Neural progenitor cell (in vitro differentiated cells): Measurements from ENCODE around the gene NOTCH4. TPM values are rescaled to one million over a fixed set of nuclear protein-coding genes. Genes with fewer than 3 reads are reported as not detected.

Experiments used
- DNase-seq: peaks from one replicate; pipeline ENCODE4 v3.0.0-alpha.2; 2016; ENCODE audit warnings: low spot score
- H2AFZ ChIP-seq: fragments of 200-600 bp; sonication (generic); replicated peaks from 2 replicates; pipeline ENCODE4 v1.6.1; 2016; ENCODE audit warnings: antibody characterized with exemption
- H3F3A ChIP-seq: fragments of 200-600 bp; sonication (generic); 2 replicates; pipeline ENCODE4 v1.6.1; 2016; ENCODE audit warnings: antibody characterized with exemption, low read depth
- H3K27ac ChIP-seq: fragments of 200-600 bp; sonication (generic); 2 replicates; pipeline ENCODE4 v1.5.1; 2016; ENCODE audit warnings: mild to moderate bottlenecking
- H3K27me3 ChIP-seq: fragments of 200-600 bp; sonication (generic); 2 replicates; pipeline ENCODE4 v1.6.1; 2016; ENCODE audit warnings: mild to moderate bottlenecking, moderate library complexity
- H3K36me3 ChIP-seq: fragments of 200-600 bp; sonication (generic); 2 replicates; pipeline ENCODE4 v1.5.1; 2016
- H3K4me1 ChIP-seq: fragments of 200-600 bp; sonication (generic); 2 replicates; pipeline ENCODE4 v1.6.1; 2016; ENCODE audit warnings: mixed run types
- H3K4me2 ChIP-seq: fragments of 200-600 bp; sonication (generic); 2 replicates; pipeline ENCODE4 v1.6.1; 2016
- H3K4me3 ChIP-seq: fragments of 200-600 bp; sonication (generic); 2 replicates; pipeline ENCODE4 v1.5.1; 2016
- H3K79me2 ChIP-seq: fragments of 200-600 bp; sonication (generic); 2 replicates; pipeline ENCODE4 v1.6.1; 2016; ENCODE audit warnings: low read depth
- H3K9ac ChIP-seq: fragments of 200-600 bp; sonication (generic); 2 replicates; pipeline ENCODE4 v1.6.1; 2016
- H3K9me3 ChIP-seq: fragments of 200-600 bp; sonication (generic); 2 replicates; pipeline ENCODE4 v1.5.1; 2016; ENCODE audit warnings: low read depth
- H4K20me1 ChIP-seq: fragments of 200-600 bp; sonication (generic); 2 replicates; pipeline ENCODE4 v1.6.1; 2016; ENCODE audit warnings: low read depth
- H3K27ac Mint-ChIP-seq: 3 replicates; pipeline ENCODE4 v1.8.0; 2021; ENCODE audit warnings: mixed read lengths
- H3K27me3 Mint-ChIP-seq: 2 replicates; pipeline ENCODE4 v1.8.0; 2022; ENCODE audit warnings: low read depth, mild to moderate bottlenecking, inconsistent platforms, moderate library complexity, mixed read lengths; ENCODE audit not compliant: insufficient read depth
- H3K36me3 Mint-ChIP-seq: 3 replicates; pipeline ENCODE4 v1.8.0; 2021; ENCODE audit warnings: mixed read lengths
- H3K4me1 Mint-ChIP-seq: 3 replicates; pipeline ENCODE4 v1.8.0; 2021; ENCODE audit warnings: mixed read lengths
- H3K4me3 Mint-ChIP-seq: 3 replicates; pipeline ENCODE4 v1.8.0; 2021; ENCODE audit warnings: mild to moderate bottlenecking, moderate library complexity, mixed read lengths
- H3K9me3 Mint-ChIP-seq: 3 replicates; pipeline ENCODE4 v1.8.0; 2020; ENCODE audit warnings: mixed read lengths
- EZH2 ChIP-seq: fragments of 200-600 bp; sonication (generic); IDR thresholded peaks from 2 replicates; pipeline ENCODE4 v1.6.1; 2017; ENCODE audit warnings: antibody characterized with exemption, mild to moderate bottlenecking, moderate library complexity
- EZH2phosphoT487 ChIP-seq: fragments of 200-600 bp; sonication (generic); IDR thresholded peaks from 2 replicates; pipeline ENCODE4 v1.6.1; 2017; ENCODE audit warnings: antibody characterized with exemption
- total RNA-seq: library from RNA; depleted of rRNA; stranded (reverse); fragments of >200 nt; gene quantifications from 2 replicates; pipeline ENCODE4 v1.2.3, GENCODE V29; 2015; ENCODE audit warnings: low replicate concordance
- TF ChIP-seq, protein P1 (sequence below): fragments of 200-600 bp; sonication (generic); IDR thresholded peaks from 2 replicates; pipeline ENCODE4 v1.5.1; 2017; ENCODE audit warnings: antibody characterized with exemption, mild to moderate bottlenecking

Gene NOTCH4
- total RNA-seq, 1 donor from 2014 or later: 3.2 TPM

- Histone ChIP-seq H3K9me3 (no peaks in the 10 kb centered on the region), H4K20me1 (peaks cover 31% of the 10 kb centered on the region), H3K27me3 (no peaks in the 10 kb centered on the region), H3K4me2 (peak overlapping the region; percentile 93), H3K27ac (peak overlapping the region; percentile 93), H3K4me1 (peaks cover 24% of the 10 kb centered on the region), H3K4me3 (peak overlapping the region; percentile 99), H3K36me3 (no peaks in the 10 kb centered on the region), H3K9ac (peak overlapping the region; percentile 33), H2AFZ (peak overlapping the region; percentile 42), H3F3A (peaks cover 20% of the 10 kb centered on the region), H3K79me2 (peaks cover 59% of the 10 kb centered on the region)
- peaks cover 13% of the 10 kb centered on the region for H3K36me3 Mint-ChIP-seq
- peak overlapping the region; percentile 97 for H3K4me3 Mint-ChIP-seq
- peak overlapping the region; percentile 90 for H3K27ac Mint-ChIP-seq
- TF ChIP-seq, protein P1, sequence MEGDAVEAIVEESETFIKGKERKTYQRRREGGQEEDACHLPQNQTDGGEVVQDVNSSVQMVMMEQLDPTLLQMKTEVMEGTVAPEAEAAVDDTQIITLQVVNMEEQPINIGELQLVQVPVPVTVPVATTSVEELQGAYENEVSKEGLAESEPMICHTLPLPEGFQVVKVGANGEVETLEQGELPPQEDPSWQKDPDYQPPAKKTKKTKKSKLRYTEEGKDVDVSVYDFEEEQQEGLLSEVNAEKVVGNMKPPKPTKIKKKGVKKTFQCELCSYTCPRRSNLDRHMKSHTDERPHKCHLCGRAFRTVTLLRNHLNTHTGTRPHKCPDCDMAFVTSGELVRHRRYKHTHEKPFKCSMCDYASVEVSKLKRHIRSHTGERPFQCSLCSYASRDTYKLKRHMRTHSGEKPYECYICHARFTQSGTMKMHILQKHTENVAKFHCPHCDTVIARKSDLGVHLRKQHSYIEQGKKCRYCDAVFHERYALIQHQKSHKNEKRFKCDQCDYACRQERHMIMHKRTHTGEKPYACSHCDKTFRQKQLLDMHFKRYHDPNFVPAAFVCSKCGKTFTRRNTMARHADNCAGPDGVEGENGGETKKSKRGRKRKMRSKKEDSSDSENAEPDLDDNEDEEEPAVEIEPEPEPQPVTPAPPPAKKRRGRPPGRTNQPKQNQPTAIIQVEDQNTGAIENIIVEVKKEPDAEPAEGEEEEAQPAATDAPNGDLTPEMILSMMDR: no peak
- TF ChIP-seq EZH2: no peak
- no peak for TF ChIP-seq EZH2phosphoT487
- peaks cover 38% of the 10 kb centered on the region for H3K4me1 Mint-ChIP-seq
- peak; percentile 83 for DNase-seq
- H3K27me3 Mint-ChIP-seq: peaks cover 9% of the 10 kb centered on the region
- H3K9me3 Mint-ChIP-seq: no peaks in the 10 kb centered on the region
Measured at GRCh38 chr6:32177183-32177787, 46.6 kb downstream of the NOTCH4 start.

DNA sequence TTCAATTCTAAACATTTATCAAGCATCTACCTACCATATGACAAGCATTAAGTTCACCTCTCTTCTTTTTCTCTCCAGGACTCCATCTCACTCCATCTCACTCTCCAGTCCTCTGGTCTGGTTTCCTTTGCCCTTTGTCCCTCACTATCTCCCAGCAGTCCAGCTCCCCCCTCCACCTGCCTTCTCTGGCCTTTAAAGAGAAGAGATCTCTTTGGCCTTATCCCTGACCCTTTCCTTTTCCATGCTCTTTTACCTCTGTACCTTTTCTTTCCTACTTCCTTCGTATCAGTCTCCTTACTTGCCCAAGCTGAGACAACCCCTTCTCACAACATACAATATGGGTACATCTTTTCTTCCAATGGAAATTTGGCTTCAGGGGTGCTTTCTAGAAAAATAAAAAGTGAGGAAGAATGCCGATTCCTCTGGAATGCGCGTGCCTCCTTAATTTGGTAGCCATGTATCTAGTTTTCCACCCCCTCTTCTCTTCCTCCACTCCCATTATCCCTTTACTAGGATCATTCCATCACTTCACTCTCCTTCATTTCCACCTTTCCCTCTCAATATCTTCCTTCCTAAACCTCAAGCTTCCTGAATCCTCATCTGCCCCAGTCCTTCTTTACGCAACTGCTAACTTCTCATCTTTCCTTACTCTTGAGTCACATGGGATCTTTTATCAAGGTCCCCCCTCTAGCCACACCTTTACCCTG, 47.2 kb downstream of the NOTCH4 start:
- H3K27me3 ChIP-seq: no peaks in the 10 kb centered on the region
- H3F3A ChIP-seq: peaks cover 20% of the 10 kb centered on the region
- peak overlapping the region; percentile 93 for H3K4me2 ChIP-seq
- Mint-ChIP-seq H3K4me1 (peaks cover 38% of the 10 kb centered on the region), H3K9me3 (no peaks in the 10 kb centered on the region), H3K36me3 (peaks cover 13% of the 10 kb centered on the region), H3K4me3 (peak overlapping the region; percentile 97), H3K27me3 (peaks cover 9% of the 10 kb centered on the region), H3K27ac (peak overlapping the region; percentile 90)
- peak overlapping the region; percentile 99 for H3K4me3 ChIP-seq
- peaks cover 66% of the 10 kb centered on the region for H3K79me2 ChIP-seq
- H4K20me1 ChIP-seq: peaks cover 31% of the 10 kb centered on the region
- peak overlapping the region; percentile 93 for H3K27ac ChIP-seq
- no peaks in the 10 kb centered on the region for H3K36me3 ChIP-seq
- H3K9ac ChIP-seq: peak overlapping the region; percentile 40
- no peak for DNase-seq
- no peaks in the 10 kb centered on the region for H3K9me3 ChIP-seq
- H3K4me1 ChIP-seq: peaks cover 24% of the 10 kb centered on the region
- H2AFZ ChIP-seq: peak overlapping the region; percentile 42
- TF ChIP-seq EZH2phosphoT487: no peak
- no peak for TF ChIP-seq EZH2
- TF ChIP-seq, protein P1: no peak

DNA sequence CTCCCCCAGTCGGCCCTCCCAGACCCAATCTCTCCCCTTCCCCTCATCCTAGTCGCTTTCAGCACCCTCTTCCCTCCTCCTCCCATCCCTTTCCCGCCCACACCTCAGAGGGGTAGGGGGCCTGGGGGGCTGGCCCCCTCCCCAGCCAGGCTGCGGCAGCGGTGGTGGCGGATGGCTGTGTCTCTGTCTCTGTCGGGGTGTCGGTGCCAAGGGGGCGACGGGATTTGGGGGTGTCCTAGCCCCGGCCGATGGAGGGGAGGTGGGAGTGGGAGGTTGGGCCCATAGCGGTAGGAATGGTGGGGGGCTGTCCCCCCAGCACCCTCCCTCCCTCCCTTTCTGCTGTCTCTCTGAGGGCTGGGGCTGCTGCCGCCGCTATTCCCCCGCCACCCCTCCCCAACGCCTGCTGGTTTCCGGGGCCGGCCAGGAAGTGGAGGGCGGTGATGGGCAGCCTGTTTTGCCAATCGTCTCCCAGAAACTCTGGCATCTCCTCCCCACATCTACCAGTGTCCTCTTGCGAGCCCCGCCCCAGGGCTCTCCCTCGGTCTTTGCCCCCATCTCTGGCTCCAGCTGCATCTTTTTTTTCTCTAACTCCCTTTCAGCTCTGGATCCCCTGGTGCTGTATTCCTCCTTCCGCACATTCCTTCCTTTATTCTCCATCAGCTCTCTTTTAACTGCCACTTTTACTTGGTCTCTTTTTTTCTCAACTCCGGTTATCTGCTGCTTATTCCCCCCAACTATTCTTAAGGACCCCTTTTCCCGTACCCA, 48.0 kb downstream of the NOTCH4 start, which contains the start of gene AGPAT1:
AGPAT1 (minus strand) TSS at position 374 of the 765 bp plus-strand sequence. CDS start 4,588 bp downstream, outside the sequence.
- H4K20me1 ChIP-seq: peaks cover 31% of the 10 kb centered on the region
- H3K36me3 ChIP-seq: no peaks in the 10 kb centered on the region
- H3K27me3 ChIP-seq: no peaks in the 10 kb centered on the region
- Mint-ChIP-seq H3K4me3 (peak within 1 kb of the TSS; percentile 97), H3K27me3 (peaks cover 8% of the 10 kb centered on the region), H3K4me1 (peaks cover 38% of the 10 kb centered on the region), H3K27ac (peak within 1 kb of the TSS; percentile 90), H3K36me3 (peaks cover 18% of the 10 kb centered on the region), H3K9me3 (no peaks in the 10 kb centered on the region)
- H3K4me1 ChIP-seq: peaks cover 24% of the 10 kb centered on the region
- H3F3A ChIP-seq: peaks cover 20% of the 10 kb centered on the region
- peak within 1 kb of the TSS; percentile 97 for H3K9ac ChIP-seq
- DNase-seq: peak; percentile 97
- H3K79me2 ChIP-seq: peaks cover 67% of the 10 kb centered on the region
- peak within 1 kb of the TSS; percentile 93 for H3K4me2 ChIP-seq
- H2AFZ ChIP-seq: no peak within 1 kb of the TSS
- H3K27ac ChIP-seq: peak within 1 kb of the TSS; percentile 93
- peak within 1 kb of the TSS; percentile 99 for H3K4me3 ChIP-seq
- H3K9me3 ChIP-seq: no peaks in the 10 kb centered on the region
- TF ChIP-seq EZH2 (no peak), EZH2phosphoT487 (no peak)
- TF ChIP-seq, protein P1: no peak
